T1000 (cell line): Measurements from ENCODE around the gene PLXNA4.

ENCODE experiments used
- DNase-seq: peaks from one replicate; lab custom pipeline; 2025; ENCODE audit warnings: mixed read lengths; lab: John Stamatoyannopoulos, UW

The PLXNA4 gene

DNA sequence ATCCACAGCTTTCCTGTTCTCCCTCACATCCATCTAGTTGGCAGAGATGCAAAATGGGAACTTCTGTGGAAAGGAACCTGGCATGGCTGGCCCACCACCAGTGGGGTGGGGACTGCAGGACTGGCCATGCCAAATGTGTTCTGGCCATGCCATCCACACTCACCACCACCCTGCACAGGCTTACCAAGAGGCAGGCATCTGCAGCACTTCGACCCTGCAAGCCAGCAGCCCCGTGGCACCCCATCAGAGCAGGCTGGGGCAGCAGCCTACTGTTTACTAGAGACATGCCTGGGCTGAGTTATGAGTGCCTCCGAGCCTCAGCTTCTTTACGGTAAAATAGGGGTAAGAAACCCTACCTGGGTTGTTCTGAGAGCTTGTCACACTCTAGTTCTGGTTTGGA is 313.1 kb downstream of the PLXNA4 start:
- DNase-seq, result no peak

DNA sequence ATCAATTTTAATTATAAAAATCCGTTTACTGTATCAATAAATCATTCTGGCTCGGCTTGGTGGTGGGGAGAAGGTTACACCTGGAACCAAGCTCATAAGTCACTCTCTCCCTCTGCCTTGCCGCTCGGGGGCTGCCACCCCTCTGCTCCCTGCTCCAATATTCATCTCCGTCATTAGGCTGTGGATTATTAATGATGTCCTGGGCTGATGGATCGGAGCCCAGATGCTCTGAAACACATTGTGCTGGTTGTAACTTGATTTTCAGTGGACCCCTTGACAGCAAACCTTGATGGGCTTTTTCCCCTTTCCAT is 314.2 kb downstream of the PLXNA4 start:
- DNase-seq, result no peak

DNA sequence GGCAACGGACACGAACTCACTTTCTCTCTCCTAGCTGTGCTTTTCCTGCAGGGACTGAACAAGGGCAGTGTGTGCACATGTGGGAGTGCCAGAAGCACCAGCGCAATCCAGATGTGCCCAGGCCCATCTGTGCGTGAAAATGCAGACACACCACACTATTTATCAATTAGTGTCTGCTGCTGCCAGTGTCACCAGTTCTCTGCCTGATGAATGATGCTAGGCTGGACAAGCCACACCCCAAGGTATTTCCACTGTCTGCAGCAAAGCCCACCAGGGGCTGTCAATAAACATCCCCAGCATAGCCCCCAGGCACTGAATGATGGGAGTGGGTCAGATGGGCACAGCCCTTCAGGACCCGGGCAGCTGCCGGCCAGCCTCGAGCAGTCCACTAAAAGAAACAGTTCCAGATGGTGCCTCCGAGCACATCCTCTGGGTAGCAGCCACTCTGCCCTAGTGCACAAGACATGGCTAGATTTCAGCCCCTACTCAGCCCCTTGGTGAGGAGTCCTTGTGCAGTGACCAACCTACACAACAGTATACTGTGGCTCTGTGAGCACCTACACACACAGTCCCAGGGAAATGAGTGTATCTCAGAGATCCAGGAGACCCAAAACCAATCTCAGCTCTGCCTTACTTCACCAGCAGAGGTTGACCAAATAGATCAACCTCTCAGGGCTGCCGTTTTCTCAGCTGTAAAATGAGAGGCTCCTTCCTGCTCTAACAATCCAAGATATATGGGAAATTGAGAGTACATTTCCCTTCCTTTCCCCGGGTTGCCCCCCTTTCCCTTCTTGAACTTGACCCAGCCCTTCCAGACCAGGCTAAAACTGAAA is 314.7 kb downstream of the PLXNA4 start:
- DNase-seq, result no peak

DNA sequence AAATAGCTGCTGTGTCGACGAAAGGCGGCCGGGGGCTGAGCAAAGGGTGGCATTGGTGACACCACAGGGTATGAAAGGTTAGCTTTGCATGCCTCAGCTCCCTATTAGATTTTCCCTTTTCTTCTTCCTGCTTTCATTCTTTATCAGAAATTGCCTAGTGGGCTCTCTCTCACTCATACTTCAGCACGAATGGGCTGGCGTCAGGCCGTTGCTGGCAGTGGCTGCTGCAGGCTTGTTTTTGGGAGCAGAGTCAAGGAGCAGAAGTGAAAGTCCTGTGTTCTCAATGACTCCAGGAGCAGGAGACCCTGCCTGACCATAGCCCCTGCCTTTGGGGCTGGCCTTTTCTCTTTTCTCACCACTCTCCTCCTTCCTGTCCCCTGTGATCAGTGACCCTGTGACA is 318.0 kb downstream of the PLXNA4 start:
- no peak for DNase-seq

DNA sequence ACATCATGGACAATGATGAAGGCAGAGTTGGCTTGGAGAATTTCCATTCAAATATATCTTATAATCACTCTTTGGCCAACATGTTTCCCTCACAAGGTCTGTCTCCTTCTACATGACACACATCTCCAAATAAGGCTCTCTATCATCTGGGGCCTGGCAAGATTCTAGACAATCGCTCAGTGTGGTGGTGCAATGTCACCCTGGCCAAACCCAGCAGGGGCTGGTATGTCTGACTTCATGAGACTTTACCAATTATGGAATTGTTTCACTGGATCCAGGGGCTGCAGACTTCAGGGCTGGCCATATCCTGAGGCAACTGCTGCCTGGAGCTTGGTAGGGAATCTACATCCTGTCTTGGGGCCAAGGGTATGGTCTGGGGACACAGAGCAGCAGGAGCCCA is 319.0 kb downstream of the PLXNA4 start:
- no peak for DNase-seq

DNA sequence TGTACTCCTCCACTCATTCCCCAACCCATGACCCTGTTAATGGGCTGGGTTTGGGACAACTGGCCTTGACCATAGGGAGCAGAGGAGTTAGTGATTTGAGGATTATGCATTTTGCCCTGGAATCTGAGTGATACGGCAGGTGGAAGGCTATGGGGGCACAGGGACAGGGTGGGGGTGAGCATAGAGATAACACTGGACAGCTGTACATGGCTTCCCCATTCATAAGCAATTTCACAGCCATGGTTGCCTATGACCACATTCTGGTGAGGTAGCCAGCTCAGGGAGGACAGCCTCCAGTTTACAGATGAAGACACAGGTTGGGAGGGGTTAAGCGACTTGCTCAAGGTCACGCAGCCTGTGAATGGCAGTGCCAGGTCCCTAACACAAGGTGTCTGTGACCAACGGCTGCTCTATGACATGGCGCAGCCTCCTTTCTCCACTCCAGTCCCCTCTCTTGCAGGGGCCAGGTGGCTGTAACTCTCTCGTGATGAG is 319.5 kb downstream of the PLXNA4 start:
- no peak for DNase-seq

DNA sequence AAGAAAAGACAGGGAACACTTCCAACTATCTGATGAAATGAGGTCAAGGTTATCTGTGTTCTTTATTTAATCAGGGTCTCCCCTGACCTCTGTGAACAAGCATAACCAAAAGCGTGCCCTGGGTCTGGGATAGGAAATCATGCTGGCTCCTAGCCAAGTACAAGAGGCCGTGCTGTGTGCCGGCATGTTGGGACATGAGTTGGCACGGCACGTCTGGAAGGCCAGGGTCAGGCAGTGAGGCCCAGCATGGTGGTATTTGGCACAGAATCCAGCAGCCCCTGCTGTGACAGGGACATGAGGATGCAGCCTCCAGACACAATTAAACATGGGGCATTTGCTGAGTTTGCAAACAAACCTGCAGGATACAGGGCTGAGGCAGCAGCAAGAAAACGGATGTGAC is 320.4 kb downstream of the PLXNA4 start:
- no peak for DNase-seq

DNA sequence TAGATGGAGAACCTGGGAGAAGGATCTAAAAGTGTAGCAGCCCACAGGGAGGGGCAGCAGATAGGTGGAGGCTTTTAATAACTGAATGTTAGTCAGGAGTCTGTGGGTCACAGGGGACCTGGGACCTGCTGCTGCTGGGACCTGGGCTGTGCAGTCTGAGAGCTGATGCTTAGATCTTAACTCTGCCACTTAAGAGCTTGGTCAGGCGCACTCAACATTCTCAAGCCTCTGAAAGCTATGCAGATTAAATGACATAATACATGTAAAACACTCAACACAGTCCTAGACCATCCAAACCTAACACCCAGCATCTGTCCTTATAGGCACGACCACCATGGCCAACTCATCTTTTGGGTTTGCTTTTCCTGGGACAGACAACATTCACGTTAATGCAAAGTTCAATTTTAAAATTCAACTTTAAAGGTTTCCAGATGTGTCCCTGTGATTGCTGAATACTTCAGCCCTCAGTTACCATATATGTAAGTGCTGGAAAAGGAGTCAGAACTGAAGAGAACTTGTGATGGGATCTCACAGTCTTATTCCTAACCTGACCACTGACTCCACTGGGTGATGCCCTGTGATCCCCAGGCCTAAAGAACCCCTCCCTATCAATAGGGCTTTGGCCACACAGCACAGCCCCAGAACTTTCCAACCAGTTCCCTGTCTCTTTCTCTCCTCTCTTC is 321.0 kb downstream of the PLXNA4 start:
- DNase-seq, result no peak

DNA sequence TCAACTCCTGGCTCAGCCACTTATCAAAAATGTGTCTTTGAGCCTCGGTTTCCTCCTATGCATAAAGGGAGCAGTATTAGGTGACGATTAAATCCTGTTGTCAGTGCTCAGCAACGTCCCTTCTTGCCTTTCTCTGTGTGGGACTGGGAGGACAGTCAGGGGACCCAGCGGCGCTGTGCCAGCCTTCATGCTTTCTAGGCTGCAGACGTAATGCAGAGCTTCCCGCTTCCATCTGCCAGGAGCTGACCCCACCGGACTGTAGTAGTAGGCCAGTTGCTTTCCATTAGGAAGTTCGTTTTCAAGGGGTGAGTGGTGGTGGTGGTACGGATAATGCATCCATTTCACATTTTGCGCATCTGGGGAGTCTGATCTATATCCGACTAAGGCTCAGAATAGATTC is 321.8 kb downstream of the PLXNA4 start:
- DNase-seq, result no peak

DNA sequence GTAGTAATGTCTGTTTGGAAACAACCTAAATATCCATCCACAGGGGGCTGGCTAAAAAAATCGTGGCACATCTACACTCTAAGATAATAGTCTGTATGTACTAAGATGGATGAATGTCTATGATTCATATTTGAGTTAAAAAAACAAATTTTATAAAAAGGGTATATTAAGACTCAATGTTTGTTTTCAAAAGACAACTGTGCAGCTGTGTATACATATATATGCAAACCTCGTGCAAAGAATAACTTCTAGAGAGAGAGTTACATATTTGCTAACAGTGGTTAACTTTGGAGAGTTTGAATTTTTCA is 323.5 kb downstream of the PLXNA4 start:
- no peak for DNase-seq

DNA sequence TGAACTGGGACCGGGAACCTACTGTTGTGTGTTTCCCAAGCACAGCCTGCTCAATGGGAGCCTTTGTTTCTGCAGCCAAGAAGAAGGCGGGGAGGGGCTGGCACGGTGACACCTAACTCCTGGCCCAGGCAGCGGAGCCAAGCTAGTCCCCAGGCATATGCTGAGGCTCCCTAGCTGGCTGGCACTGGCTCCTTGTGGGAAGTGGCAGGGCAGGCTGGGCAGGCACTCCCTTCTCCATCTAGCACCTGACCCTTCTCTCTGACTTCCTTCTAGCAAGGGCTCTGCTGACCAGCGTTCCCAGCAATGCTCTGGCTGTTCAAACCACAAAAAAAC is 325.0 kb downstream of the PLXNA4 start:
- DNase-seq, result no peak

DNA sequence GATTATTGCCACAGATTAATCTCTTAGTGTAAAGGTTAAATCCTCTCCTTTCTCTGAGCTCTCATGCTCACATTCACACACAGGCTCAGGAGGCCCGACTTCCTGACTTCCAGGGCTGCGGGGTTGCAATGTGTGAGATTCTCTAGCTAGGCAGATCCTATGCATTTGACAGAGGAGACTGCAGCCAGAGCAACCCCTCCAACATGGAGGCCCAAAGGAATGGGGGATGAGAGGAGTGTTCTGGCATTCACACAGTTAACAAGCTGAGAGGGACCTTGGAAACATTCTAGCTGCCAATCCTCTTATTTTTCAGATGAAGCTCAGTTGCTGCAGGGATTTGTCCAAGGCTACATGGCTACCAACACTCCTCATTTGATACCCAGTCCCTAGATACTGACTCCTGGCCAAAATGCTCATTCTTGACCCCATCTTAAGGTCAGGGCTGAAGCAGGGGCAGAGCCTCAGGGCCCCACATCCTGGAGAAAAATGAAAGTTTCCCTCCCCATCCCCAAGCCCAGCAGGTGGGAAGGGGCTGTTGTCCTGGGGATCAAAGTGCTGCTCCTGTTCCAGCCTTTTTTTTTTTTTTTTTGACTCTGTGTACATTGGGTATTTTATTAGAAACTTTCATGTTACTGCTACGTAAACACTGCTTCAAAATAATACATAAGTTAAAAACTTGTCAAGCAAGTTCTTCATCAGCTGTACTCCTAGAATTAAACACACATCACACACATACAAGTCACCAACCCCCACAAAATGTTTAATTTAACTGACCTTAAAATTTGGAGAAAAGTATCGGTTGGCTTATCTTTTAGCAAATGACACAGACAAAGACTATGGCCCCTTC is 325.6 kb downstream of the PLXNA4 start:
- DNase-seq, result no peak

DNA sequence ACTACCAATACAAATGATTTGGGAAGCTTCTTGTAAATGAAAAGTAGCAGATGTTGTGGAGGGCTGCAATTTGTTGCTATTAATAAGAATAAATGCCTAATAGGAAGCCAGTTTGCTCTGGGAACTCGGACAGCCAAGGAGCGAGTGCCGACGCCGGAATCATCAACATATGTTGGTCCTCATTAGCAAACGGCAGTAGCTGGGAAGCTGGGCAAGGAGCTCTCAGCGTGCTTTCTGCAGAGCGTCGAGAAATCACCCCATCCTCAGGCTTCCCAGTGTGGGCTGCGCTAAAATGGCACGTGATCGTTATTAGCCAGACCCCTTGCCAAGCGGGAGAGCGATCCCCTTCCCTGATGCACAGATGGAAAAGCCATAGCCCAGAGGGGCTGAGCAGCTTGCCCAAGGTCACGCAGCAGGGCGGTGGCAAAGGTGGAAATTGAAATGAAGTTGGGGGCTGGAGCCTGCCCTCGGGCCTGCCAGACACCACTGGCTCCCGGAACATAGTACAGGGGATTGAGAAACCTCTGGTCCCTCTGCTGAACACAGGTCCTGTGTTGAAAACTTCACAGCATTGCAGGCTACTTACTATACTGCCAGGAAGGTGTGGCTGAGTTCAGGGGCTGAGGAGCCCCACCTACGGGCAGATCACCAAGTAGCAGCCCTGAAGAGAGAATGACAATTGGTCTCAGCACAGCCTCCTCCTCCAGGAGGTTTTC is 326.9 kb downstream of the PLXNA4 start:
- no peak for DNase-seq

DNA sequence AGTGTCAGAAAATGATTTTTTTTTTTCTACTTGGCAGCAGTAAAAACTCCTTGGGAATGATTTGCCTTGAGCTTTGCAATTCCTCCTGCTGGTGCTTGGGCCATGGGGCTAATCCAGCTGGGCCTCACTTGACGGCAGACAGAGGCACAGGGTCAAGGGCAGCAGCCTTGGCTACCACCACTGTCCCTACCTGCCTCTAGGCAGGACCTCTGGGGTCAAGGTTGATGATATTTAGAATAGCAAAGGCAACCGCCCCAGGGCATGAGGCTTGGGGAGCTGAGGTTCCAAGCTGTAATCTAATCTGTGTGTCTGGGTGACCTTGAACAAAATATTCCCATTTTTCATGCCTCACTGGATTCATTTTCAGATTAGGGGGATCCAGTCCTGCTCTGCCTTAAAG is 327.4 kb downstream of the PLXNA4 start:
- DNase-seq, result no peak

DNA sequence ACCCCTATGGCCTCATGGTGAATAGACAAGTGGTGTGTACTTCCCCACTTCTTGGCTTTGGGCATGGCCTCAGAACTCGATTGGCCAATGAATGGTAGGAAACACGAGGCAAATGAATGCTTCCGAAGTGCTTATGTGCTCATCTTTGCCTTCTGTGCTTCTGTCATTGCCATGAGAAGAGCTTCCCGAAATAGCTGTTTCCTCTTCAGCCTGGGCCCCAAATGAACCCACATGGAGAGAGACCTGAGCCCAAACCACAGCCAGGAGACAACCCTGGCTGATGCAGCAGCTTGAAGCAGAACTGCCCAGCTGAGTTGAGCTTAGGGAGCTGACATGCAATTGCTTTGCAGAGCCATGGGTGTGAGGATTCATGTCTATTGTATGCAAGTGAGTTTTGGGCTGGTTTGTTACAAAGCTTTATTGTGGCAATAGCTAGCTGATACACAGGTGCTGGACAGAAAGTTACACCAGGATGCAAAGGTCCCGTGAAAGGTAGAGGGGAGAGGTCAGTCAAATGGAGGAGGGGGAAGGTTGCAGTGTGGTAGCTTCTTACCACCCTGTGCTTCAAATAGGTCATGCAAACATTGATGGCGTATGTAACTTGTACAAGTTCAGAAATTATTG is 328.2 kb downstream of the PLXNA4 start:
- no peak for DNase-seq

DNA sequence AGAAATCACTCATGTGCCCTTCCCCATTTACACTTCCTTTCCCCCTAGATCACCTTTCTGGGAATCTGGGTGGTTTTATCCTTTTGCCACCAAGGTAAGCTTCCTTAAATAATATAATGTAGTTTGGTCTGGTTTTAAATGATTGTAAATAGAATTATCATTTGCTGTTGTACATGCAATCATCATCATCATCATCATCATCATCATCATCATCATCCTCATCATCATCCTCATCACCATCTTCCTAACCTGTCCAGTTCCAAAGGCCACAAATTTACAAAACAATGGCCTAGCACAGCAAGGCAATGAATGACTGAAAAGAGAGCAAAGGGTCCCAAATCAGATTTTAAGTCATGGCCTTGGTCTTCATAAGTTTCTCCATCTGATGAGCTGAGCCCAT is 329.7 kb downstream of the PLXNA4 start:
- no peak for DNase-seq

DNA sequence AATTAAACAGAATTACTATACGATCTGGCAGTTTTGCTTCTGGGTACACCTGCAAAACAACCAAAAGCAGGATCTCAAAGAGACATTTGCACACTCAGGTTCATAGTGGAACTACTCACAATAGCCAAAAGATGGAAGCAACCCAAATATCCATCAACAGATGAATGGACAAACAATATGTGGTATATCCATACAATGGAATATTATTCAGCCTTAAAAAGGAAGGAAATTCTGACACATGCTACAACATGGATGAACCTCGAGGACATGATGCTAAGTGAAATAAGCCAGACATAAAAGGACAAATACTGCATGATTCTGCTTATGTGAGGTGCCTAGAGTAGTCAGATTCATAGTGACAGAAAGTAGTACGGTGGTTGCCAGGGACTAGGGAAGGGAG is 330.7 kb downstream of the PLXNA4 start:
- no peak for DNase-seq

DNA sequence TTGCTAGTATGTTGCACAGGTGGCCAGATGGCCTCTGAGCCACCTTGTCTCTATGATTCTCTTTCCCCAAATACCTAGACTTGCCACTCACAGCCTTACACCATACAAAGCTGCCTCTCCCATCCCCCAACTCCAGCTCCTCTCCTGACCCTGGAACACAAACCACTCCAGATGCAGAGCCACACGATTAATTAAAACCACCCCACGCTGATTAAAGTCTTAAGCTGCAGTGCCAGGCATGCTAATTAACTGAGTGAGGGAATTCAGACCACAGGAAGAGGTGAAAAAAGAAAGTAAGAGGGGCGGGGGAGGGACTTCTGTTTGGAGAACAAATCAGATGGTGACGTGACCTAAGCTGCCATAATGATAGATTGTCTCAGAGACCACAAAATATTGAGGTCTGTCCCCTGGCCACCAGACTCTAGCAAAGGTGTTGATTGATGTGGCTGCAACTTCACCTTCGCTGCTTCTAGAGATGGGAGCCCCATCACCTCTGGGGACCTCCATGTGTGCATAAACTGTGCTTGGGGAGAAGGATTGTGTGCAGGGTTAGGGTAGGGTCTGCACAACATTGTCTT is 331.3 kb downstream of the PLXNA4 start:
- DNase-seq, result no peak

DNA sequence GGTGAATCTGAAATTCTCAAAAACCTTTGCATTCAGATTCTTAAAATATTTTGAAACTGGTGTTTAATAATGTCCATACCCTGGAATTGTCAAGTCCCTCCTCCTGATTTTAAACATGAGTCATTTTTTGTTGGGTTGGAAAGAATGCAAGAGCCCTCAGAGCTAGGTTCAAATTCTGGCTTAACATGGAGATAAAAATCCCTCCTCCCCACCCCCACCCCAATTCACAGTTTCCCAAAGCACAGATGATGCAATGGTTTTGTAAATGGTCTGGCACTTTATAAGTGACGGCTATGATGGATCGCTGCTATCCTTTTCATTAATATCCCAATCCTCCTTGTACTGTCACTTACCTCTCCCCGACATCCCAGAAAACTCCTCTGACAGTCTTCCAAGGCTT is 332.8 kb downstream of the PLXNA4 start:
- DNase-seq, result no peak

DNA sequence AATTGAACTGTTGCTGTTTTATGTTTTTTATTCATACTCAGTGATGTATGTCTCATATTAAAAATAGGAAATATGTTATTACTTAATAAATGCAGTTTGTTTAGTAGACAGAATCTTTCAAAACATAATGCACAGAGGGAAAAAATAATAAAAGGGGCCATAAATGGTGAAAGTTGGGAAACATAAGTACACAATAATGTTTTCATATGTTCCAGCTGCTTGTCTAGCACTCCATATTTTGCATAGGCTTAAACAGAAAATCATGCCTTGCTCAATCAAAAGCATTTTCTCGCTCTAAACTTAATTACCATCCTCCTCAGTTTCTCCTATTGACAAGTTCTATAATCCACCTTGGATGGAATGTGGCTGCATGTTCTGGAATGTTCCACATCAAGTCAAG is 333.2 kb downstream of the PLXNA4 start:
- DNase-seq, result no peak

DNA sequence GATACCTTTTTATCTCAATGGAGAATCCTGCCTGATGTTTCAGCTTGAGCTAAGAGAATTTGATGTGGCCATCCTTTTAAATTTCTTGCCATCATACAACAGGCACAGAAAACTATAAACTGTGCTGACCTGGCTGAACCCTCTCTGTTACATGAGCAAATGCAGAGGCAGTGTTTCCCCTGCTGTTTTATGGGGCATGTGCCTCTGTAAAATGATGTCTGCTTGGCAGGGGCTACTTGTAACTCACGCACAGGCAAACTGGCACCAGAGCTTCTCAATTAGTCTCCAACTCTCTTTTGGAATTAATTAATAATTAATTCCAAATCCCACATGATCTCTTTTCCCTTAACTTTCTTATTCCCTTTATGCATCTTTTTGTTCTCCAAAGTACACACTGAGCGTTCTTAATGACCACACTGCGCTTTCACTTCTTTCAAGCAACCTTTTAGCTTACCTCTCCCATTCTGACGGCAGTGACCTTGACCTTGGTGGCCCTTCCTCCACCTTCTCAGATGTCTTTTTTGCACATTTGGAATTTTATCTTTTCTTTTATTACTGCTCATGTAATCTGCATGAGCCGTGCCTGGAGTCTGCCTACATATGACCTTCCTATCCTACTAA is 334.0 kb downstream of the PLXNA4 start:
- DNase-seq, result no peak
